GM15510 (cell line): ENCODE data around the gene AGRP.

Experiments used
- POLR2A ChIP-seq: IDR thresholded peaks from 3 replicates; pipeline ENCODE4 v1.6.1; 2011; ENCODE audit warnings: borderline replicate concordance; ENCODE audit not compliant: insufficient read length; ENCODE audit errors: extremely low read depth

AGRP gene

DNA sequence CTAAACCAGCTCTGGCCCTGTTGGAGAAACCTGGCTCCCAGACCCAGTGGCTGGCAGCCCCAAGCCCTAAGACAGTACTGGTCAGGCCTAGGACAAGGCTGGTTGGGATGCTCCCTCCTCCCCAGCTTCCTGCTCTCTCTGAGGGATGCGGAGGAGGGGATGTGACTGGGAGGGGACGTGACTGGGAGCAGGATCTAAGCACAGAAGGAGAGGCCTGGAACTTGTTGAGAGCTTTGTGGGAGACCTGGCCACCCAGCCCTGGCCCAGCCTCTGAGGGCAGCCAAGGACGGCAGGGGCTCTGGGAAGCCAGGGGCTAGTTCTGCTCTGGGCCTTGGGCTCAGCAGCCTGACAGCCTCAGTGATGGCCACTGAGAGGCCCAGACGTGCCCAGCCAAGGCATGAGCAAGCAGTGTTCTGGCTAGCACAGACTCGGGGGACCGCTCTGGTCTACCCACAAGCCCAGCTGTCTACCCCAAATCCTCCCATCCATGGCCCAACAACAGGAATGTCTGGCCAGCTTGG, 25.2 kb downstream of the AGRP start:
- no peak for TF ChIP-seq POLR2A

DNA sequence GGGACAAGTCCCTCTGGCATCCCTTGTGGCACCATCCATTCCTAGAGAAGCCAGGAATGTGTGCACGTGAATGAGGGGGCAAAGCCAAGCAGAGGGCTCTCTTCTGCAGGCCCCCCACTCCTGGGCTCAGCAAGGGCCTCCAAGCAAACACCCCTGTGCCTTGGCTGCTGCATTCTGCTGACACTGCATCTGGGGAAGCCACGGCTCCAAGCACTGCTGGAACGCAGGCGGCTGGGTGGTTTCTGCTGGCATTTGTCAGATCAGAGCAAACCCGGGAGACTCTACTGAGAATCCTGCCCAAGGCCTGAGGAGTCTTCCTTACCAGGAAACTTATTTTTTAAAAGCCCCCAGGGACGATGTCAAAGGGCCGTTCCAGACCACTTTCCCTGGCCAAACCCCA, 25.7 kb downstream of the AGRP start:
- no peak for TF ChIP-seq POLR2A

DNA sequence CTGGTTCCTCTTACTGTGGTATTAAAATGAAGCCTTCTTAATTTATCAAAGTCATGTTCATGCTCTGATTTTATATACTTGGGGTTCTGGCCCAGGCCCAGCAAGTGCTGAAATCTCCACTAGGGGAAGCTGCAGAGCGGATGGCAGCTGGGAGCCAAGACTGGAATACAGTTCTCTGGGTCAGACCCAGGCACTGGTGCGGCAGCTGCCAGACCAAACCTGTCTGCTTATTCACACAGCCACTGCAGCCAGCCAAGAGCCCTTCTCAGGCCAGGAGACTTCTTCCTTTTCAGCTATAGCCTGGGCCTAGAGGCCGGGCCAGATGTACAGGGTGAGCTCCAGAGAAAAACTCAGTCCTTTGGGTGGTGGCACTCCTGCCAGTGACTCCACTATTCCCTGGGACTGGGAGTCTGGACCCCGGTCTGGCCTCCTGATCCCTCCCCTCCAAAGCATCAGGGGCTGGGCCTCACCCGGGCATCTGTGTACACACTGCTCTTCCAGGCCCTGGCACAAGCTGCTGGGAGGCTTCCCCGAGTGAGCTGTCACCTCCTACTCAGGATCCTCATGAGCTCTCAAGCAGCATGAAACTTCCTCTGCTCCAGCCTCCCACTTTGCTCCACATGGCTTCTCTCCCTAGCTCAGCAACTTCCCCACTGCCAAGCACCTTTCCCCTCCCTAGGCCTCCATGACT, 26.8 kb downstream of the AGRP start:
- no peak for TF ChIP-seq POLR2A

DNA sequence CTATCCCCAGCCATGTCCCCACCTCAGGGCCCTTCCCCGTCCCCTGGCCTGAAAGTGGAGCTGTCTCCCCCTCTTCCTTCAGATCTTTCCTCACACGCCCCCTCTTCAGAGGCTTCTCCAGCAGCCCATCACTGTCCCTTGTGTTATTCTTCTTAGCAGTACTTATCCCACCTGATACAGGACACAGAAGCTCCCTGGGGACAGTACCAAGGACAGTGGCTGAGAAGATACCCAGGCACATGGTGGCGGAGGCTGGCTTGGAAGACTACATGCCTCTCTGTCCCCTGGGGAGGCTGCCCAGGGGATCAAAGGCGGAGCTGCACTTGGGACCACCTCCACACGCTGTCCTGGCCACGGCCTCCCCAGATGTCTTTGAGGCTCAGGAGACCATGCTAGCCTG, 28.5 kb downstream of the AGRP start:
- TF ChIP-seq POLR2A, result no peak

DNA sequence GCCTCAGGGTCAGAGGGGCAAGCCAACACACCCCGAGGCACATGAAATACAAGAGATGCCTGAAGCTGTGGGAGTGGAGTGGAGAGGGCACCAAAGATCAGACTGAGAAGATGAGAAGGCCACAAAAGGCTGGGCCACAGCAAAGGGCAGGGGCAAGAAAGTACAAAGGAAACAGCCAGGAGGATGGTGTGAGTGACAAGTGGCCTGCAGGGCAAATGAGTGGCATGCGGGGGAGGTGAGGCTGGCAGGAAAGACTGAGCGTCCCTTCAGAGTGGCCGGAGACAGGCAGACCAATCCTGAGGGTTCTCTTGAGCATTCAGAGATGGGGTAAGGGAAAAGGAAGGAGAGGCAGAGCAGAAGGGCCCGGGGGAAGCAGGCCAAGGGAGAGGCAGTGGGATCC, 29.2 kb downstream of the AGRP start:
- no peak for TF ChIP-seq POLR2A

DNA sequence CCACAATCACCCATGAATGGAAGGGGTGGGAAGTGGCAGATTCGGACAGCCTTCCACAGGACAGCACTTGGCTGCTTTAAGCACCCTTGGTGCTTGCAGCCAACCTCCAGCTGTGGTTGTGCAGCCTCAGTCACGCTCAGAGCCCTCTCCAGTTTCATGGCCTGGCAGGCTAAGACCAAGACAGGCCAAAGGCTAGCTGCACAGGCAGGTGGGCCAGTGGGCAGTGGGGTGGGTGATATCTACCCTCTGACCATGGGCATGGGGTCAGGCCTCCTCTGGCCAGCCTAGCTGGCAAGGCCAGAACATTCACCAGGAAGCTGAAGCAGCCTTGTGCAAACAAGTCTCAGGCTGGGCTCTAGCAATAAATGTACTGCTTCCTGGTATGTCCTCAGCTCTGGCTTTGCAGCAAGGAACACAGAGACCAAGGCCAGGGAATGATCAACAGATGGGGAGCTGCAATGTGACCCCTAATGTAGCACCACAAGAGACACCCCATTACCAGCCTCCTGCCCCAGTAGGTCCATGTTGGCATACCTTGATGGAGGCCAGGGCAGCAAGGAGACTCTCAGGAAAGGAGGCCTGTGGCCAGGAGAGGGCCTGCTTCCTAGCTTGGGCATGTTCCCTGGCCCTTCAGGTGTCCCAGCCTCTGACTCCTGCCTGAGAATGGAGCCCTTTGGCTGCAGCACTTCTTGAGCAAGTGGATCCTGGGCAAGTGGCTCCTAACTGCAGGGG, 31.5 kb downstream of the AGRP start:
- TF ChIP-seq POLR2A, result no peak

DNA sequence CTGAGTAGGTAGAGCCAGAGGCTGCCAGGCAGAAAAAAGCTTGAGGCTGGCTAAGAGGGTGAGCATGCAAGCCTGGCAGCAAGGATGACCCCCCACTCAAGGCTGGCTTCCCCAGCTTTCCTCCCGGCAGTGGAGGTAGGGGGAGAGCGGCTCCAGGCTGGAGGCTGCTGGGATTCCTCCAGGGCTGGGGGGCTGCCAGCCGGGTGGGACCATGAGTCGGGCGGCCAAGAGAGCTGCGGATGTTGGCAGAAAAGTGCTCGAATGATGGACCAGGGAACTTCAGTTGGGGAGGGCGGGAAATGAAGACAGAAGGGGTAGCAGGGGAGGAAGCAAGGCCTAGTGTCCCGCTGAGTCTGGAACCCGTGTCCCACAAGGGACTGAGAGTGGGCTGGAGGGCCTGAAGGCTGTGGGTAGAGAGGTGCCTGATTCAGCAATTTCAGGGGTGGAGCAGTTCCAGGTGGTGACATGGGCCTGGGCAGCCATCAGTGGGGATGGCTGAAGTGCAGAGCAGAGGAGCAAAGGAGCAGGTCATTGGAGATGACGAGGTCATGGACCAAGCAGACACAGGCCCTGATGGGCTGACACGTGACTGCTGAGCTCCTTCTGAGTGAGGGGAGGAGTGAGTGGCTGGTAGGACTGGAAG, 32.2 kb downstream of the AGRP start:
- no peak for TF ChIP-seq POLR2A

DNA sequence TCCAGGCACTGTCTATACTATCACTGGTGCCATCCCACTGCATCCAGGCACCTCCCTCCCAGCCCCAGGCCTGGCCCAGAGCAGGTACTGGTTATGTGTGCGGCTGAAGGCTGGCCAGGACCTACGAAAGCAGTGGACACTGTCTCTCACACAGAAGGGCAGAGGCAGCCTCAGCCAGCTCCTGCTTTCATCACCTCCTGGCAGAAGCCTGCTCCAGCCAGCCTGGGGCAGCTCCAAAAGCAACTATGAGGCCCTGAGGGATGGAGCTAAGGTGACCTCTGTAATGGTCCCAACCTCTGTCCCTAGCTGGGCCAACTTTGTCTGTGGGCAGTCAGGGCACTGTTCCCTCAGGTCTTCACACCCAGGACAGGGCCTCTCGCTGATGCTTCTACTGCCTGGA, 33.6 kb downstream of the AGRP start:
- TF ChIP-seq POLR2A, result no peak

DNA sequence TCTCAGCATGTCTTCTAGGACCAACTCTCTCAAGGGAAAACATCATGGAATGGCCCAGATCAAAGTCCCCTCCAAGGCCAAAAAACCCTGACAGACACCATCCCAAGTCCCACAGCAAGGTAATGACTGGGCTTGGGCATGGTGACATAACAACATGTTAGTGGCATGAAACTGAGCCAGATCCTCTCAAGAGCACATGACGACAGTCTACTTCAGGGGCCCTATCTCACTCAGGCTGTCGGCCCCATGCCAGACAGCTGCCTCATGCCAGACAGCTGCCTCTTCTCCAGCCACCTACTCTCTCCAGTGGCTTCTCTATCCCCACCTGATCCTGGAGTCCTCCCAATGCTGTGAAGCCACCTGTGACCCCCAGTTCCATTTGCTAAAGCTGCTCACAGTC, 34.0 kb downstream of the AGRP start:
- TF ChIP-seq POLR2A, result no peak

DNA sequence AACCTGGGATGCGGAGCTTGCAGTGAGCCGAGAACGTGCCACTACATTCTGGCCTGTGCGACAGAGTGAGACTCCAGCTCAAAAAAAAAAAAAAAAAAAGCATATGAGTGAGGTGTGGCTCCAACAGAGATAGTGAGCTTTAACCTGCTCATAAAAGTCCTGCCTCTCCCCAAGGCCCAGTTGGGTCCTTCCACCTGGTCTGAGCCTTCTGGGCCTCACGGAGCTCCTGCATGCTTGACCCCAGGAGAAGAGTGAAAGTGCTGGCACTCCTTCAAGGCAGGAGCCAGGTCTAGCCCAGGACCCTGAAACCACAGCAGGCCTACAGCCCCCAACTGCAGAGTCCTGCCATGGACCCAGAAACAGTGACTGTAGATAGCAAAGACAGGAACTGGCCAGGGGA, 34.8 kb downstream of the AGRP start:
- TF ChIP-seq POLR2A, result no peak

DNA sequence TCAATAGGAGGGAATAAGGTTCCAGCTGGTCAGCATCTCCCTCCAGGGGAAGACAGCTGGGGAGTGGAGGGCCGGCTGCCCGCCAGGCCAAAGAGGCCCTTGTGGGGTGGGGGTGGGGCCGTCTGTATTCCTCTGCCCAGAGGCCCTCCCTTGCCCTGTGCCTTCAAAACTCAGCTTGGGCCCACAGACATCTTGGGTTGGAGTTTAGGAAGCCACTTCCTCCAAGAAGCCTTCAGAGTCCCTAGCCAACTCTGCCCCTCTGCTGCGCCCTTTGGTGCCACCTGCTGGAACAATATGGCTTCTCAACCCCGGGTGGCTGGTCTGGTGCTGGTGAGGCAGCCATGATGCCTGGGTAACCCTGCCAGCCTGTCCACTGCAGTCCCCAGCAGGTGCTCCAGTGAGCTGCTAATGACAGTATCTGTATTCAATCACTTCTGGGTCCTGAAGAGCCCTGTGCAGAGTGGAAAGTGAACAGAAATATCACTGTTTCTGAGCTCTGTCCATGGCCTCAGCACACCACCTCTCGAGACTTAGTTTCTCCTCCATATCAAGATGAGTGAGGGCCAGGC, 35.8 kb downstream of the AGRP start:
- no peak for TF ChIP-seq POLR2A

DNA sequence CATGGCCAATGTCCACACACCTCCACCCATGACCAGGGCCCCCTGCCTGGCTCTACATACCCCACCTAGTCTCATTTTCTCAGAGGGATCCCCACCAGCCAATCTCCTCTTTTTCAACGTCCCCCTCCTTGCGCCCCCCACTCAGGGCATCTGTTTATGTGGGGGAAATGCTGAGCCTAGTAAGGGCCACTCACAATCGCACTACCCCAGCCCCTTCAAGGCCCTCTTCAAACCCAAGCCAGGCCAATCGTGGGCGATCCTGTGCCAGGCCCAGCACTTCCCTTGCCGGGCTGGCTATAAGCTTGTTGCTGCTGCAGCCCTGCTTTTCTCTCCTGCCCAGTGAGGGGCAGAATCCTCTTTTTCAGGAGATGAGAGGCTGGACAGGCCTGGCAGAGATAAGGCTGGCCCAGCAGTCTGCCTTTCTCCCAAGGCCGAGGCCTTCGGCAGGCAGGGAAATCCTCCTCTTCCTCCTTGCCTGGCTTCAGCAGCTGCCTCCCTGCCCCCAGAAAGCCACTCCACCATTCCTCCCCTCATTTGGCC, 36.3 kb downstream of the AGRP start:
- no peak for TF ChIP-seq POLR2A

DNA sequence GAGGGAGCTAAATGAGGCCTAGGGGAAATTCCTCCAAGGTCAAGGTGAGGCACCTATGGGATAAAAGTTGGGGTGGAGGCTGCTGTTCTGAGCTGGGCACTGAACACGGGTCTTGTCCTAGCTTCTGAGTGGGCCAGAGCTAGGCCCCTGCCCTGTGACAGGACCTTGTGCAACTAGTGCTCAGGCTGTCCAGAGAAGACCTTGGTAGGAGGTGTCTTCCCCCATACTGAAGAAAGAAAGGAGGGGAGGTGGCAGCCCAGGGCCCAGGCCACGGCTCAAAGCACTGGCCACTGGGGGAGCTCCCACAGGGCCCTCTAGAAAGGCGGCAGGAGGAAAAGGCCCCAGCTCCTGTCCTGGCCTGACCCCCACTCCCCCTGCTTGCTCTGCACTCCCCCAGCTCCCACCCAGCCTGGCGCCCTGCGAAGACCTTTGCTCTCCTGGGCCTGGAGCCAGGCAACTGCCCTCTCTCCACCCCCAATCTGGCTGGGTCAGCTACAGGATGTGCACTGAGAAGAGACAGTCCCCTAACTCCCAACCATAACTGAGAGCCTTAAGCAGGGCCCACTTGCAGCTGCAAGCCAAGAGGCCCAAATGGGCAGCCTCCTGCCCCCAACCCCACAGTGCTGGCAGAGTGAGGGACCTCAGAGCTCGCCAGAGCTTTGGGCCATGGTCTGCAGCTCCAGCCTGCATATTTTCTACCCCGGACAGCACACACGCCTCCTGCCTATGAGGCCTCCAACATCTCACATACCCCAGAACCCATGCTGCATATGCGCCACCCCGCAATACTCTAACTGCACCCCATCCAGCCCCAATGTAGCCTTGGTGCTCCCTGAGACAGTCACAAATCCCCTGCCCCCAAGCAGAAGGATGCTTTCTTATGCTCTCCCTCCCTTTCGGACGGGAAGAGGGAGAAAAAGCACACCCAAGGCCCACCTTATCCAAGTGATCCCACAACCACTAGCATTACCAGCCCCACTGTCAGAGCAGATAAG, 37.1 kb downstream of the AGRP start:
- no peak for TF ChIP-seq POLR2A

DNA sequence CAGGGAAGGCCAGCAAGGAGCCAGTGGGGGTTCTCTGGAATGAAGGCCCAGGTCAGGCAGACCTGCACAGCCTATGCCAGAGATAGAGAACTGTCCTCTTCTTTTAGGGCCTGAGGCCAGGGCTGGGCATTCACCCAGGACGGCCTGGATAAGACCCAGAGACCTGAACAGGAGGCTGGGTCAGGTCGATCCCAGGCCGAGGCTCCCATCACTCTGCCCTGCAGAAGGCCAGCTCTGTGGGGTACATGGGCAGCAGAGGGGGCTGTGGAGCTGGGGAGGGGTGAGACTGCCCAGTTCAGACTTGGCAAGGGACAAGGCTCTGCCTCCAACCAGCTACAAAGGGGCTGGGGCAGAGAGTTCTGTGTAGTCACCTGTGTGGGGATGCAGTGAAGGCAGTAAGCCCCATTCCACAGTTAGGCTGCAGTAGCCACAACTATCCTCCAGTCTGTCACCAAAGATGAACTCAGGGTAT, 37.9 kb downstream of the AGRP start:
- TF ChIP-seq POLR2A, result no peak
